ENCODE results near the gene MGAT4A.
"Not testable (repeated sequence)": the region's sequence is repeated elsewhere in the genome, so short reads cannot be mapped to it uniquely, and the experiment has no call there.

Gene MGAT4A

DNA sequence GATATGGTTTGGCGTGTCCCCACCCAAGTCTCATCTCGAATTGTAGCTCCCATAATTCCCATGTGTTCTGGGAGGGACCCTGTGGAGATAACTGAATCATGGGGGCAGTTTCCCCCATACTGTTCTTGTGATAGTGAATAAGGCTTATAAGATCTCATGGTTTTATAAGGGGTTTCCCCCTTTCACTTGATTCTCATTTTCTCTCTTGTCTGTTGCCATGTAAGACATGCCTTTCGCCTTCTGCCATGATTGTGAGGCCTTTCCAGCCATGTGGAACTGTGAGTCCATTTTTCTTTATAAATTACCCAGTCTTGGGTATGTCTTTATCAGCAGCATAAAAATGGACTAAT lies 71.5 kb downstream of the MGAT4A start:
- H3K4me3 Mint-ChIP-seq, result peak overlapping the region; percentile 63
- peak overlapping the region; percentile 91 for H3K27ac Mint-ChIP-seq
- CTCF ChIA-PET, result interaction anchor here (1.1 to 1.3 kb wide), 4 partner anchors 10 to 112 kb away, joined by 3 to 4 read pairs (median 3); no protein-coding TSS in a partner anchor
- DNase-seq, H3K27me3 Mint-ChIP-seq, H3K9me3 Mint-ChIP-seq: not testable (repeated sequence)
- H3K36me3 Mint-ChIP-seq, result peaks cover 60% of the 10 kb centered on the region
- H3K4me1 Mint-ChIP-seq, result peaks cover 87% of the 10 kb centered on the region

DNA sequence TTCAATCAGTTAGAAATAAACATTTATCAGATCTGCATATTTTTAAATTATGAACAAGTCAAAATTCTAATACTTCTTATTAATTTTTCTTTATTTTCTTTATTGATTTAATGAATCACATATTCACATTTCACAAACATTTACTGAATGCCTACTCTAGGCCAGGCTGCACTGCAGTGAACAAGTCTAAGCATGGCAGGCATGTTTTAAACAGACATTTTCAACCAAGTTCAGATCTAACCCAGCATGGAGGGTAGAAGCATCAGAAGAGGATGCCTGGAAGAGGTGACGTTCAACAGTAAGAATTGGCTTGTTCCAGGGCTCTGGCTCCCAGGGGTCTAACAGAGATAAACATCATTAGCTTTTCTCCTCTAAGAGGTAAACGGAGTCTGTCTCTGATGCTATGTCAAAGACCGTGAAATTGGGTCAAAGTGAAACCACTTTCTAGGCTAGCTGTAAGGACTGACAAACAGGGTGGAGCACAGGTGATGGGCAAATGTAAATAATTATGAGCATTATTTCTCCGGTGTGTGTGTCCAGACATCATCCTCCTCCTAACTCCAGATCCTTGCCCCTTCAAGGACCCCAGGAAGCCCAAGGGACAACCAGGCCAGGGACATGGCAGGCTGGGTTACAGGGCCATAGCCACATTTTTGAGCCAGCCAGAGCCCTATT lies 72.0 kb downstream of the MGAT4A start:
- CTCF ChIA-PET, result interaction anchor here (1.1 to 1.3 kb wide), 4 partner anchors 9 to 112 kb away, joined by 3 to 4 read pairs (median 3); no protein-coding TSS in a partner anchor
- no peak for DNase-seq
- peaks cover 88% of the 10 kb centered on the region for H3K4me1 Mint-ChIP-seq
- H3K9me3 Mint-ChIP-seq, result peaks cover 7% of the 10 kb centered on the region
- H3K36me3 Mint-ChIP-seq, result peaks cover 62% of the 10 kb centered on the region
- H3K27me3 Mint-ChIP-seq, result no peaks in the 10 kb centered on the region
- H3K4me3 Mint-ChIP-seq, result peak overlapping the region; percentile 63
- H3K27ac Mint-ChIP-seq, result peak overlapping the region; percentile 91

DNA sequence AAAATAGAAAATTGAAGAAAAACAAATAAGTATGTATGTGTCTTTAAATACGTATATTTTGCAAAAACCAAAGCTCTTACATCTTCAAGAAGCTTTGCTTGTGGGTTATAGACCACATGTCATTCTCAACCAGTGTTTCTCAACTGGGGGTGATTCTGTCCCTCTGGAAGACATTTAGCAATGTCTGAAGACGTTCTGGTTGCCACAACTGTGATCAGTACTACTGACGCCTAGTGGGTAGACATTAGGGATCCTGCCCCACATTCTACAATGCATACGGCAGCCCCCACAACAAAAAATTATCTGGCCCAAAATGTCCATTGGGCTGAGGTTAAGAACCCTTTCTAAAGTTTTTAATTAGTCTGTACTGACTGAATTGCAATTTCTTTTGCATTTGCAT lies 74.1 kb downstream of the MGAT4A start:
- peak; percentile 33 for DNase-seq
- H3K27me3 Mint-ChIP-seq, result no peaks in the 10 kb centered on the region
- peak overlapping the region; percentile 49 for H3K4me3 Mint-ChIP-seq
- H3K27ac Mint-ChIP-seq, result peak overlapping the region; percentile 89
- H3K4me1 Mint-ChIP-seq, result peaks cover 89% of the 10 kb centered on the region
- CTCF ChIA-PET, result interaction anchor here (0.6 to 2.3 kb wide), 8 partner anchors 11 to 180 kb away, joined by 3 to 7 read pairs (median 4); partner anchors contain the start of gene MGAT4A
- peaks cover 73% of the 10 kb centered on the region for H3K36me3 Mint-ChIP-seq
- H3K9me3 Mint-ChIP-seq, result peaks cover 9% of the 10 kb centered on the region

DNA sequence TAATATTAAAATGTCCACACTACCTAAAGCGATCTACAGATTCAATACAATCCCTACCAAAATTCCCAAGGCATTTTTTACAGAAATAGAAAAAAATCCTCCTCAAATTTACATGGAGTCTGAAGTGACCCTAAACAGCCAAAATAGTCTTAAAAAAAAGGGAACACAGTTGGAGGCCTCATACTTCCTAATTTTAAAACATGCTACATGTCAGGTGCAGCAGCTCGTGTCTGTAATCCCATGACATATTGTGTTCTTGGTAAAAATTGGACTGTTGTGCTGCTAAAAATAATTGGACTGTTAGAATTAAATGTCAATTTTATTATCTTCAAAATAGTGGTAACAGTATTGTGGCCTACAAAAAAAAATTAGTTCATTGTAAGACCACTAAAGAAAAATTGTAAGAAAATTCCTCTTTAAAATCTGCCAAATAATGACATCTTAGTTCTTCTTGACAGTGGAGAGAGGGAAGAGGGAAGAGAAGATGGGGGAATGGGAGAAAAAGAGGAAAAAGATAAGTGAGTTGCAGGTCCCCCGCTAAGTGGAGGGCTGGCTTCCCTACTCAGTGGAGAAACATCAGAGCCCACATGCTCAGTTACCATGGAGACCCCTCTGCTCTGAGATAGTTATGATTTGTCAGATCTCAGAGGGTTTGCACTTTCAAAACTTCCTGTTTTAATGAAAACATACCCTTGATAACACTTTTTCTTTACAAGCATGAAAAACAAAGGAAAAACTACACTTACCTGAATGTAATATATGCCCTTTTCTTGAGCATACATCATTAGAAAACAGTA lies 76.0 kb downstream of the MGAT4A start:
- CTCF ChIA-PET, result interaction anchor here (2.1 kb wide), 1 partner anchor 76 kb away, joined by 7 read pairs; the partner anchor contains the start of gene MGAT4A

GRCh38 chr2:98650998-98651397 lies 79.9 kb downstream of the MGAT4A start:
- CTCF ChIA-PET, result no interaction called here
- DNase-seq, result no peak
- Mint-ChIP-seq H3K4me3 (no peak overlapping the region), H3K27me3 (no peaks in the 10 kb centered on the region), H3K9me3 (peaks cover 13% of the 10 kb centered on the region), H3K27ac (no peak overlapping the region), H3K4me1 (peaks cover 72% of the 10 kb centered on the region), H3K36me3 (peaks cover 70% of the 10 kb centered on the region)

More for the DNA sequence above, 76.0 kb downstream of the MGAT4A start:
- Mint-ChIP-seq H3K4me1 (peaks cover 90% of the 10 kb centered on the region), H3K4me3 (peak overlapping the region; percentile 43), H3K27ac (peak overlapping the region; percentile 83), H3K27me3 (no peaks in the 10 kb centered on the region), H3K36me3 (peaks cover 72% of the 10 kb centered on the region), H3K9me3 (peaks cover 9% of the 10 kb centered on the region)
- peak; percentile 43 for DNase-seq

DNA sequence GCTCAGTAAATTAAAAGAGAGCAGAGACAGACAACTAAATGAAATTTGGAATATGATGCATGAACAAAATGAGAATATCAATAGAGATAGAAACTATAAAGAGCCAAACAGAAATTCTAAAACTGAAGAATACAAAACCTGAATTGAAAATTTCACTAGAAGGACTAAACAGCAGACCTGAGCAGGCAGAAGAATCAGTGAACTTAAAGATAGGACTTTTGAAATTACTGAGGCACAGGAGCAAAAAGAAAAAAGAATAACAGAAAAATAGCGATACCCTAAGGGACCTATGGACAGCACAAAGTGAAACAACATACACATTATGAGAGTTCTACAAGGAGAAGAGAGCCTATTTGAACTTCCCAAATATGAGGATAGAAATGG lies 80.9 kb downstream of the MGAT4A start:
- Mint-ChIP-seq H3K9me3 (peaks cover 13% of the 10 kb centered on the region), H3K4me1 (peaks cover 64% of the 10 kb centered on the region), H3K4me3 (no peak overlapping the region), H3K27me3 (no peaks in the 10 kb centered on the region), H3K27ac (peak overlapping the region; percentile 68), H3K36me3 (peaks cover 64% of the 10 kb centered on the region)
- CTCF ChIA-PET, result interaction anchor here (0.6 to 1.9 kb wide), 29 partner anchors 9 to 417 kb away, joined by 3 to 58 read pairs (median 6); no protein-coding TSS in a partner anchor
- DNase-seq, result no peak

GRCh38 chr2:98649135-98649991 lies 81.6 kb downstream of the MGAT4A start:
- Mint-ChIP-seq H3K27ac (peak overlapping the region; percentile 68), H3K4me3 (no peak overlapping the region), H3K36me3 (peaks cover 60% of the 10 kb centered on the region), H3K27me3 (no peaks in the 10 kb centered on the region), H3K4me1 (peaks cover 57% of the 10 kb centered on the region), H3K9me3 (peaks cover 13% of the 10 kb centered on the region)
- peak; percentile 90 for DNase-seq
- CTCF ChIA-PET, result interaction anchor here (0.5 to 2.0 kb wide), 37 partner anchors 10 to 949 kb away, joined by 3 to 58 read pairs (median 5); no protein-coding TSS in a partner anchor

DNA sequence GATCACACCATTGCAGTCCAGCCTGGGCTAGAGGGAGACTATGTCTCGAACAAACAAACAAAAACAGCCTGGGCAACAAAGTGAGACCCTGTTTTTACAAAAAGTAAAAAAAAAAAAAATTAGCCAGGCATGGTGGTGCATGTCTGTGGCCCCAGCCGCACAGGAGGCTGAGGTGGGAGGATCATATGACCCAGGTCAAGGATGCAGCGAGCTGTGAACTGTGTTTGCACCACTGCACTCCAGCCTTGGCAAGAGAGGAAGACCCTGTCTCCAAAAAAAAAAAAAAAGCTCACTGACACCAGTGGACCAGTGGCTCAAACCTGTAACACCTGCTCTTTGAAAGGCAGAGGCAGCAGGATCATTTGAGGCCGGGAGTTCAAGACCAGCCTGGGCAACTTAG lies 82.5 kb downstream of the MGAT4A start:
- Mint-ChIP-seq H3K27me3 (no peaks in the 10 kb centered on the region), H3K9me3 (peaks cover 13% of the 10 kb centered on the region), H3K4me1 (peaks cover 48% of the 10 kb centered on the region), H3K4me3 (no peak overlapping the region), H3K27ac (no peak overlapping the region), H3K36me3 (peaks cover 60% of the 10 kb centered on the region)
- DNase-seq, result no peak
- CTCF ChIA-PET, result interaction anchor here (0.7 to 2.0 kb wide), 15 partner anchors 16 to 948 kb away, joined by 3 to 58 read pairs (median 5); no protein-coding TSS in a partner anchor

GRCh38 chr2:98647636-98648035 lies 83.3 kb downstream of the MGAT4A start:
- Mint-ChIP-seq H3K4me3 (no peak overlapping the region), H3K27me3 (no peaks in the 10 kb centered on the region), H3K27ac (no peak overlapping the region), H3K9me3 (peaks cover 13% of the 10 kb centered on the region), H3K4me1 (peaks cover 41% of the 10 kb centered on the region), H3K36me3 (peaks cover 59% of the 10 kb centered on the region)
- CTCF ChIA-PET, result interaction anchor here (0.9 to 2.0 kb wide), 2 partner anchors 111 to 184 kb away, joined by 3 to 10 read pairs; no protein-coding TSS in a partner anchor
- no peak for DNase-seq

DNA sequence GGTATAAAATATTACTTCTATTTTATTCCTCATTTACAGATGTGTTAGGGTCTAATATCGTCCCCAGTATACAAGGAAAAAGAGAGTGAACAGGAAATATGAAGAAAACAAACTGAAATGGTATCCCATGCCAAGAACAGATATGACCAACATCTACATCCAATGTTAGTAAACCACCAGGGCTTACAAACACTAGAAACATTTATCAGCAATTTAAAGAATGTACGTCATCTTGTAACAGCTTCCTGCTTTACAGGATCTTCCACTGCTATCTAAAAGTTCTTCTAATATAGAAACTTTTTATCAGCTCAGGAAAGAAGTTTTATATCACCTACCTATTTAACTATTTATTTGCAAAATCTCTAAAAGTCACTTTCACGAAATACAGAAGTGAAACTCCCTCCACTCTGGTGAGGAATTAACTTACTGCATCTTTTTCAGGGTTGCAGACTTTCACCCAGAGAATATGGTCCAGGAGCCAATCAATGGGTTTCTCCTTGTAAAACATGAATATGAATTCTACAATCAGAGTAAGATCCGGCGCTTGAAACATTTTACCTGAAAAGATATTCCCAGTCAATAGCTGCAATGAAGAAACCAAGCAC lies 87.3 kb downstream of the MGAT4A start:
- DNase-seq, result no peak
- peaks cover 51% of the 10 kb centered on the region for H3K36me3 Mint-ChIP-seq
- CTCF ChIA-PET, result interaction anchor here (0.6 kb wide), 1 partner anchor 529 kb away, joined by 3 read pairs; no protein-coding TSS in a partner anchor

DNA sequence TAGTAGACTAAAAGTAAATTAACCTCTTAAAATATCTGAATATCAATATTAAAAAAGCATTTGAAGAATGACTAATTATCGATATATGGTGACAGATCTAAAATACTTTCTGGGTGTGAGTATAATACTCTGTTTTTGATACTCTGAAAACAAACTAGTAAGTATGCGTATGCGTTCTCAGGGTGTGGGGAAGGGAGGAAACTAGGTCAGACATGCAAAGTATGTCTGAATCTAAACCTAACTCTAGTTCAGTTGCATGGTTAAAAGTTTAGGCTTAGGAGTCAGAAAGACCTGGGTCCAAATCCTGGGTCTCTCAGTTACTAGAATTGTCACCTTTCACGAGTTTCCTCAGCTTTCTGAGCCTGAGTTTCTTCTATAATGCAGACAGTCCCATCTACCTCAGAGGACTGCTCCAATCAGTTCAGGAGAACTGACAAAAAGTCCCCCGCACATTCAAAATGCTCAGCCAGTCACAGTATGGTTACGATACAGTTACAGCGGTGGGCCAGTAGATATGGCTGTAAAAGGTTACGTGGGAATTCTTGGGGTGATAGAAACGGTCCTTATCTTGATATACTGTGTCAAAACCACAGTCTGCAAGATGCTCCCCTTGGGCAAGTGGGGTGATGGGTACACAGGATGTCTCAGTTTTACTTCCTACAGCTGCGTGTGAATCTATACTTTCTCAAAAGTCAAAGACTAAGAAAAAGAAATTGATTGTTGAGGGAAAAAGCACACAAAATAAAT lies 93.4 kb downstream of the MGAT4A start:
- Mint-ChIP-seq H3K27me3 (no peaks in the 10 kb centered on the region), H3K4me1 (peaks cover 42% of the 10 kb centered on the region), H3K27ac (peak overlapping the region; percentile 92), H3K4me3 (peak overlapping the region; percentile 17), H3K9me3 (no peaks in the 10 kb centered on the region), H3K36me3 (peaks cover 62% of the 10 kb centered on the region)
- DNase-seq, result peak; percentile 58
- CTCF ChIA-PET, result no interaction called here

More for the DNA sequence above, 87.3 kb downstream of the MGAT4A start:
- Mint-ChIP-seq H3K27me3 (no peaks in the 10 kb centered on the region), H3K27ac (no peak overlapping the region), H3K4me1 (peaks cover 9% of the 10 kb centered on the region), H3K4me3 (no peak overlapping the region), H3K9me3 (no peaks in the 10 kb centered on the region)

DNA sequence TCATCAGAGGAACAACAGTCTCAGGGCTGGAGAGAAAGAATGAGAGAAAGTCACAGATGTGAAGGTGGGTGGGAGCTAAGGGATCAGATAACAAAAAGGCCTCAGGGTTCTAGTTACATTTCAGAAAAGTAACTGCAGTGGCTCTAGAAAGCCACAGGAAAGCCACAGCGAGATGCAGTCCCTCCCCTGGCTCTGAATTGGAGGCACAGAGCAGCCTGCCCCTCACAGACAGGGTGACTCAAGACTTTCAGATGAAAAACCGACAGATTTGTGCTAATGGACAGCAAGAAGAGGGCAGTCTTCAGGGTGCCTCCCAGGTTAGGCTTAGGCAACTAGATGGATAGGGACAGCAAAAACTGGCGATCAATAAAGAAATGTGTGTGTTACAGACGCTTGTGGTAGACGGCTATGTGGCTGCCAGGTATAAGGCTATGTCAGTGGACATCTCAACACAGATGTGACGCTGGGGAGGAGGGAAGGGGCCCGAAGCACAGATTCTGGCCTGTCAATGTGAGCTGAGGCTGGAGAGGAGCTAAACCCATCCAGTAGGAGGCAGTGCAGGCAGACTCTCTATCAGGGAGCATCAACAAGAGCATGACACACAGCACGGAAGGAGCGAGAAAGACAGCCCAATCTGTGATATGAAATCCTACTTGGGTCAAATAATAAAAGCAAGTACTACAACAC lies 96.4 kb downstream of the MGAT4A start:
- Mint-ChIP-seq H3K36me3 (peaks cover 60% of the 10 kb centered on the region), H3K4me1 (peaks cover 40% of the 10 kb centered on the region), H3K4me3 (no peak overlapping the region), H3K9me3 (no peaks in the 10 kb centered on the region), H3K27me3 (no peaks in the 10 kb centered on the region), H3K27ac (peak overlapping the region; percentile 88)
- DNase-seq, result peak; percentile 64
- CTCF ChIA-PET, result interaction anchor here (0.6 to 1.7 kb wide), 4 partner anchors 10 to 65 kb away, joined by 3 to 6 read pairs (median 4); no protein-coding TSS in a partner anchor

Data from activated naive CD4-positive, alpha-beta T cell treated with anti-CD3 and anti-CD28 coated beads, Interleukin-2, amount 10 ng/mL, durations not matched to agents 7 days and 5 days (primary cell).